Kidney glomerular epithelial cell (primary cell): ENCODE results near the gene SLC24A3.

ENCODE experiments used
- DNase-seq: peaks from one replicate; lab custom pipeline; 2025; lab: John Stamatoyannopoulos, UW

The SLC24A3 gene

GRCh38 chr20:19504251-19504650 is 291.8 kb downstream of the SLC24A3 start:
- DNase-seq: no peak

- DNase-seq: no peak
Measured at GRCh38 chr20:19506021-19506420, 293.6 kb downstream of the SLC24A3 start.

GRCh38 chr20:19508449-19508848 is 296.0 kb downstream of the SLC24A3 start:
- no peak for DNase-seq

- DNase-seq: no peak
Measured at GRCh38 chr20:19510611-19511010, 298.2 kb downstream of the SLC24A3 start.

- no peak for DNase-seq
Measured at GRCh38 chr20:19511931-19512330, 299.5 kb downstream of the SLC24A3 start.

- no peak for DNase-seq
Measured at GRCh38 chr20:19512886-19513677, 300.6 kb downstream of the SLC24A3 start.

- DNase-seq: no peak
Measured at GRCh38 chr20:19515074-19515473, 302.6 kb downstream of the SLC24A3 start.

- no peak for DNase-seq
Measured at GRCh38 chr20:19519466-19519865, 307.0 kb downstream of the SLC24A3 start.

- DNase-seq: no peak
Measured at GRCh38 chr20:19520261-19520660, 307.8 kb downstream of the SLC24A3 start.

- DNase-seq: no peak
Measured at GRCh38 chr20:19522071-19522801, 309.8 kb downstream of the SLC24A3 start.

GRCh38 chr20:19522836-19523590 is 310.6 kb downstream of the SLC24A3 start:
- DNase-seq: no peak

GRCh38 chr20:19524691-19525090 is 312.2 kb downstream of the SLC24A3 start:
- DNase-seq: no peak

GRCh38 chr20:19527509-19527908 is 315.1 kb downstream of the SLC24A3 start:
- DNase-seq: no peak

- no peak for DNase-seq
Measured at GRCh38 chr20:19528286-19529030, 316.0 kb downstream of the SLC24A3 start.

GRCh38 chr20:19530006-19530405 is 317.6 kb downstream of the SLC24A3 start:
- DNase-seq: no peak

GRCh38 chr20:19531446-19531845 is 319.0 kb downstream of the SLC24A3 start:
- DNase-seq: peak; percentile 73

- no peak for DNase-seq
Measured at GRCh38 chr20:19538556-19538955, 326.1 kb downstream of the SLC24A3 start.

GRCh38 chr20:19539191-19539590 is 326.7 kb downstream of the SLC24A3 start:
- no peak for DNase-seq

- no peak for DNase-seq
Measured at GRCh38 chr20:19540392-19540791, 327.9 kb downstream of the SLC24A3 start.

GRCh38 chr20:19543101-19543500 is 330.7 kb downstream of the SLC24A3 start:
- no peak for DNase-seq

- no peak for DNase-seq
Measured at GRCh38 chr20:19544684-19545083, 332.2 kb downstream of the SLC24A3 start.

- DNase-seq: no peak
Measured at GRCh38 chr20:19546648-19547047, 334.2 kb downstream of the SLC24A3 start.
